GM19468 (cell line): ENCODE measurements around the gene TRMT1L.
"Not testable (repeated sequence)": the region's sequence is repeated elsewhere in the genome, so short reads cannot be mapped to it uniquely, and the experiment has no call there.

Source experiments
- ATAC-seq: cut with Tn5 transposase; IDR thresholded peaks from one replicate; pipeline ENCODE4 v1.9.1; 2021; ENCODE audit warnings: mild to moderate bottlenecking, moderate library complexity, moderate number of reproducible peaks; ENCODE audit not compliant: unreplicated experiment; ENCODE audit errors: extremely low read depth

Gene TRMT1L

GRCh38 chr1:185156854-185157598 is at the start of gene TRMT1L, which contains the start of gene SWT1:
TRMT1L (minus strand) TSS chr1:185156953; CDS start chr1:185156712, 241 bp downstream.
SWT1 (plus strand) TSS chr1:185157167; CDS start chr1:185160842, 3,675 bp downstream.
- ATAC-seq: peak; percentile 90

GRCh38 chr1:185200889-185201288 is 44.1 kb upstream of the TRMT1L start:
- no peak for ATAC-seq

GRCh38 chr1:185198712-185199111 is 42.0 kb upstream of the TRMT1L start:
- not testable (repeated sequence) for ATAC-seq

- ATAC-seq: no peak
Measured at GRCh38 chr1:185193756-185194155, 37.0 kb upstream of the TRMT1L start.

- ATAC-seq: peak; percentile 82
Measured at GRCh38 chr1:185170291-185170848, 13.6 kb upstream of the TRMT1L start.

GRCh38 chr1:185166106-185166505 is 9.4 kb upstream of the TRMT1L start:
- ATAC-seq: no peak

- no peak for ATAC-seq
Measured at GRCh38 chr1:185162491-185162890, 5.7 kb upstream of the TRMT1L start.

- no peak for ATAC-seq
Measured at GRCh38 chr1:185159966-185160365, 3.2 kb upstream of the TRMT1L start.

GRCh38 chr1:185158800-185159199 is 2.0 kb upstream of the TRMT1L start:
- ATAC-seq: no peak

GRCh38 chr1:185157599-185158412 is 1.1 kb upstream of the TRMT1L start:
- ATAC-seq: no peak

- ATAC-seq: peak; percentile 6
Measured at GRCh38 chr1:185156288-185156853, 382 bp downstream of the TRMT1L start.

- no peak for ATAC-seq
Measured at GRCh38 chr1:185155600-185156287, 1.0 kb downstream of the TRMT1L start.

GRCh38 chr1:185154912-185155513 is 1.7 kb downstream of the TRMT1L start:
- no peak for ATAC-seq

GRCh38 chr1:185152187-185152767 is 4.5 kb downstream of the TRMT1L start:
- no peak for ATAC-seq

- ATAC-seq: no peak
Measured at GRCh38 chr1:185151215-185151614, 5.5 kb downstream of the TRMT1L start.

- no peak for ATAC-seq
Measured at GRCh38 chr1:185144233-185144632, 12.5 kb downstream of the TRMT1L start.

GRCh38 chr1:185139246-185139645 is 17.5 kb downstream of the TRMT1L start:
- ATAC-seq: no peak

- no peak for ATAC-seq
Measured at GRCh38 chr1:185137896-185138545, 18.7 kb downstream of the TRMT1L start.

GRCh38 chr1:185132534-185132933 is 24.2 kb downstream of the TRMT1L start:
- ATAC-seq: no peak
